HEK293 (cell line): ENCODE measurements around the gene PDHX.

Experiments used
- CTCF ChIA-PET: fragments of 350-600 bp; formaldehyde crosslinking; extraction: SDS; loops from one replicate; lab custom pipeline; 2021; ENCODE audit warnings: antibody characterized with exemption; lab: Yijun Ruan, JAX
- POLR2A ChIA-PET: fragments of 300-600 bp; formaldehyde crosslinking; extraction: SDS; loops from one replicate; lab custom pipeline; 2020; ENCODE audit warnings: antibody characterized with exemption, inconsistent platforms; lab: Yijun Ruan, JAX
- H3K27ac ChIP-seq: fragments of 200-500 bp; sonication (Bioruptor generic); 2 replicates; pipeline ENCODE4 v1.5.1; 2014; ENCODE audit warnings: low read depth, low read length, control low read depth, inconsistent platforms; ENCODE audit errors: extremely low read depth
- H3K36me3 ChIP-seq, 2 experiments: fragments of 200-500 bp in 1 of 2; sonication (Bioruptor generic) in 1 of 2; 1 replicate in 1 of 2; 2 replicates in 1 of 2; pipeline ENCODE4 v1.5.1; 2014 to 2017; ENCODE audit warnings: inconsistent platforms in 2 of 2, low read length in 2 of 2; ENCODE audit not compliant: control insufficient read depth in 2 of 2, insufficient read depth in 1 of 2
- H3K4me1 ChIP-seq: fragments of 200-500 bp; sonication (Bioruptor generic); 2 replicates; pipeline ENCODE4 v1.5.1; 2014; ENCODE audit warnings: mild to moderate bottlenecking, low read length, inconsistent platforms; ENCODE audit not compliant: control insufficient read depth, insufficient read depth
- H3K4me3 ChIP-seq: 2 replicates; pipeline ENCODE4 v1.5.1; 2011; ENCODE audit warnings: low read depth, mild to moderate bottlenecking, control low read depth, low read length, moderate library complexity
- H3K9me3 ChIP-seq: fragments of 200-500 bp; sonication (Bioruptor generic); 2 replicates; pipeline ENCODE4 v1.5.1; 2014; ENCODE audit warnings: low read depth, low read length, inconsistent platforms; ENCODE audit not compliant: control insufficient read depth, insufficient read depth
- HOXC10 ChIP-seq: sonication (generic); formaldehyde crosslinking; IDR thresholded peaks from 2 replicates; pipeline ENCODE4 v1.8.1; 2023; ENCODE audit warnings: mild to moderate bottlenecking, missing genetic modification reagents
- KLF9 ChIP-seq: fragments of 450-650 bp; formaldehyde crosslinking; IDR thresholded peaks from 2 replicates; pipeline ENCODE4 v1.5.1; 2016; ENCODE audit warnings: missing biosample characterization, missing genetic modification characterization, low read depth
- ZBTB10 ChIP-seq: fragments of 450-650 bp; formaldehyde crosslinking; IDR thresholded peaks from 2 replicates; pipeline ENCODE4 v1.5.1; 2016; ENCODE audit warnings: missing biosample characterization, missing genetic modification characterization
- ZBTB11 ChIP-seq: fragments of 450-650 bp; formaldehyde crosslinking; conservative IDR thresholded peaks from 2 replicates; pipeline ENCODE4 v1.5.1; 2016; ENCODE audit warnings: low read depth, missing biosample characterization, missing genetic modification characterization
- ZBTB17 ChIP-seq: fragments of 450-650 bp; formaldehyde crosslinking; IDR thresholded peaks from 2 replicates; pipeline ENCODE4 v1.5.1; 2016; ENCODE audit warnings: missing biosample characterization, missing genetic modification characterization
- ZBTB49 ChIP-seq: fragments of 450-650 bp; formaldehyde crosslinking; IDR thresholded peaks from 2 replicates; pipeline ENCODE4 v1.5.1; 2016; ENCODE audit warnings: missing biosample characterization, missing genetic modification characterization, low read depth
- ZNF138 ChIP-seq: fragments of 450-650 bp; formaldehyde crosslinking; IDR thresholded peaks from 2 replicates; pipeline ENCODE4 v1.5.1; 2016; ENCODE audit warnings: missing biosample characterization, missing genetic modification characterization, borderline replicate concordance
- ZNF146 ChIP-seq: fragments of 450-650 bp; formaldehyde crosslinking; IDR thresholded peaks from 2 replicates; pipeline ENCODE4 v1.5.1; 2016; ENCODE audit warnings: missing biosample characterization, missing genetic modification characterization
- ZNF175 ChIP-seq: fragments of 450-650 bp; formaldehyde crosslinking; IDR thresholded peaks from 2 replicates; pipeline ENCODE4 v1.5.1; 2016; ENCODE audit warnings: missing biosample characterization, missing genetic modification characterization
- ZNF2 ChIP-seq: fragments of 450-650 bp; formaldehyde crosslinking; IDR thresholded peaks from 2 replicates; pipeline ENCODE4 v1.5.1; 2016; ENCODE audit warnings: missing biosample characterization, missing genetic modification characterization
- ZNF214 ChIP-seq: fragments of 450-650 bp; formaldehyde crosslinking; IDR thresholded peaks from 2 replicates; pipeline ENCODE4 v1.5.1; 2017; ENCODE audit warnings: missing biosample characterization, mild to moderate bottlenecking, missing genetic modification characterization, borderline replicate concordance
- ZNF221 ChIP-seq: fragments of 450-650 bp; formaldehyde crosslinking; IDR thresholded peaks from 2 replicates; pipeline ENCODE4 v1.5.1; 2017; ENCODE audit warnings: missing biosample characterization, missing genetic modification characterization, borderline replicate concordance
- ZNF248 ChIP-seq: fragments of 450-650 bp; formaldehyde crosslinking; IDR thresholded peaks from 2 replicates; pipeline ENCODE4 v1.5.1; 2017; ENCODE audit warnings: missing biosample characterization, missing genetic modification characterization
- ZNF311 ChIP-seq: fragments of 450-650 bp; formaldehyde crosslinking; IDR thresholded peaks from 2 replicates; pipeline ENCODE4 v1.5.1; 2017; ENCODE audit warnings: missing biosample characterization, missing genetic modification characterization, borderline replicate concordance
- ZNF335 ChIP-seq: fragments of 450-650 bp; formaldehyde crosslinking; conservative IDR thresholded peaks from 2 replicates; pipeline ENCODE4 v1.5.1; 2016; ENCODE audit warnings: missing biosample characterization, missing genetic modification characterization
- ZNF354C ChIP-seq: fragments of 450-650 bp; formaldehyde crosslinking; IDR thresholded peaks from 2 replicates; pipeline ENCODE4 v1.5.1; 2016; ENCODE audit warnings: missing biosample characterization, missing genetic modification characterization, low read depth, borderline replicate concordance
- ZNF416 ChIP-seq: fragments of 450-650 bp; formaldehyde crosslinking; IDR thresholded peaks from 2 replicates; pipeline ENCODE4 v1.5.1; 2016; ENCODE audit warnings: missing biosample characterization, missing genetic modification characterization
- ZNF433 ChIP-seq: fragments of 450-650 bp; formaldehyde crosslinking; IDR thresholded peaks from 2 replicates; pipeline ENCODE4 v1.5.1; 2016; ENCODE audit warnings: missing biosample characterization, missing genetic modification characterization, low read depth
- ZNF548 ChIP-seq: fragments of 450-650 bp; formaldehyde crosslinking; IDR thresholded peaks from 2 replicates; pipeline ENCODE4 v1.5.1; 2016; ENCODE audit warnings: missing biosample characterization, missing genetic modification characterization
- ZNF561 ChIP-seq: fragments of 450-650 bp; IDR thresholded peaks from 2 replicates; pipeline ENCODE4 v1.5.1; 2018; ENCODE audit warnings: missing biosample characterization, missing genetic modification characterization, borderline replicate concordance
- ZNF610 ChIP-seq: fragments of 450-650 bp; formaldehyde crosslinking; IDR thresholded peaks from 2 replicates; pipeline ENCODE4 v1.5.1; 2016; ENCODE audit warnings: missing biosample characterization, missing genetic modification characterization, borderline replicate concordance
- ZNF707 ChIP-seq: fragments of 450-650 bp; formaldehyde crosslinking; IDR thresholded peaks from 2 replicates; pipeline ENCODE4 v1.5.1; 2016; ENCODE audit warnings: missing biosample characterization, missing genetic modification characterization
- ZNF837 ChIP-seq: fragments of 450-650 bp; formaldehyde crosslinking; IDR thresholded peaks from 2 replicates; pipeline ENCODE4 v1.5.1; 2016; ENCODE audit warnings: missing biosample characterization, missing genetic modification characterization
- ZSCAN18 ChIP-seq: fragments of 450-650 bp; formaldehyde crosslinking; IDR thresholded peaks from 2 replicates; pipeline ENCODE4 v1.5.1; 2016; ENCODE audit warnings: missing biosample characterization, missing genetic modification characterization

Gene PDHX

GRCh38 chr11:34921156-34921555, 4.7 kb downstream of the PDHX start:
- H3K27ac ChIP-seq = no peak overlapping the region
- POLR2A ChIA-PET = no interaction called here
- no peaks in the 10 kb centered on the region for H3K4me1 ChIP-seq
- H3K4me3 ChIP-seq = no peak overlapping the region
- no peaks in the 10 kb centered on the region for H3K9me3 ChIP-seq
- CTCF ChIA-PET = interaction anchor here (0.6 to 2.4 kb wide), 2 partner anchors 491 to 531 kb away, joined by 4 to 9 read pairs; no protein-coding TSS in a partner anchor
- H3K36me3 ChIP-seq = peaks cover 0 to 3% of the 10 kb centered on the region in 2 experiments; a peak in 1 of 3 replicates
- TF ChIP-seq ZBTB11 = no peak
- no peak for TF ChIP-seq ZNF311
- no peak for TF ChIP-seq ZNF837
- TF ChIP-seq ZNF146 (tag by site-specific recombination) = no peak
- TF ChIP-seq ZBTB49 = no peak

- CTCF ChIA-PET = interaction anchor here (0.6 to 4.7 kb wide), 12 partner anchors 17 to 560 kb away, joined by 3 to 85 read pairs (median 4); no protein-coding TSS in a partner anchor
- no peak overlapping the region for H3K27ac ChIP-seq
- POLR2A ChIA-PET = interaction anchor here (1.4 kb wide), 1 partner anchor 9 kb away, joined by 5 read pairs; no protein-coding TSS in a partner anchor
- H3K4me3 ChIP-seq = no peak overlapping the region
- no peaks in the 10 kb centered on the region for H3K9me3 ChIP-seq
- peaks cover 0 to 1% of the 10 kb centered on the region in 2 experiments; a peak in 1 of 3 replicates for H3K36me3 ChIP-seq
- TF ChIP-seq ZNF175 (tag by site-specific recombination) (no peak), ZNF610 (tag by site-specific recombination) (no peak), ZNF416 (tag by site-specific recombination) (no peak), HOXC10 (CRISPR knock-in tag) (no peak), ZNF248 (tag by site-specific recombination) (no peak), ZNF433 (no peak), ZSCAN18 (tag by site-specific recombination) (no peak), ZBTB17 (tag by site-specific recombination) (no peak), ZNF561 (tag by site-specific recombination) (no peak), ZBTB10 (tag by site-specific recombination) (no peak), ZNF335 (tag by site-specific recombination) (no peak), ZNF354C (tag by site-specific recombination) (no peak), ZNF221 (no peak), ZNF707 (no peak), ZNF2 (no peak), ZNF214 (tag by site-specific recombination) (no peak), KLF9 (no peak), ZNF138 (tag by site-specific recombination) (no peak), ZNF548 (tag by site-specific recombination) (no peak)
- TF ChIP-seq, all 188 proteins: peak for 0
- H3K4me1 ChIP-seq = 0 out of 2 replicates have a peak, but pooled peaks cover 4% of the 10 kb centered on the region
These were observed 8.3 kb downstream of the PDHX start for GRCh38 chr11:34924714-34925113.
